Activated gamma-delta T cell treated with anti-CD3 and anti-CD28 coated beads, Interleukin-2, amount 50 U/mL, for 16 hours (primary cell): ENCODE data around the gene MYL3.
A peak's percentile ranks its signal among the peaks of the same experiment; 100 is the strongest.

Experiments used
- DNase-seq: peaks from one replicate; pipeline ENCODE4 v3.0.0-alpha.2; 2020; ENCODE audit warnings: low read depth

The MYL3 gene

GRCh38 chr3:46849686-46850467, 13.4 kb downstream of the MYL3 start:
- DNase-seq, result no peak

GRCh38 chr3:46849045-46849631, 14.1 kb downstream of the MYL3 start:
- DNase-seq, result no peak

GRCh38 chr3:46848271-46849044, 14.8 kb downstream of the MYL3 start:
- no peak for DNase-seq

GRCh38 chr3:46847744-46848143, 15.5 kb downstream of the MYL3 start:
- no peak for DNase-seq

- no peak for DNase-seq
These were observed 16.4 kb downstream of the MYL3 start for GRCh38 chr3:46846624-46847542.

GRCh38 chr3:46845860-46846623, 17.2 kb downstream of the MYL3 start:
- peak; percentile 58 for DNase-seq

GRCh38 chr3:46845397-46845859, 17.8 kb downstream of the MYL3 start:
- no peak for DNase-seq

- no peak for DNase-seq
These were observed 18.3 kb downstream of the MYL3 start for GRCh38 chr3:46844881-46845312.

GRCh38 chr3:46844397-46844796, 18.8 kb downstream of the MYL3 start:
- DNase-seq, result no peak

- no peak for DNase-seq
These were observed 19.7 kb downstream of the MYL3 start for GRCh38 chr3:46843508-46843907.

GRCh38 chr3:46840491-46840890, 22.8 kb downstream of the MYL3 start:
- DNase-seq, result no peak

- no peak for DNase-seq
These were observed 24.9 kb downstream of the MYL3 start for GRCh38 chr3:46838301-46838700.

- DNase-seq, result no peak
These were observed 27.8 kb downstream of the MYL3 start for GRCh38 chr3:46835491-46835890.

GRCh38 chr3:46835054-46835453, 28.2 kb downstream of the MYL3 start:
- no peak for DNase-seq

- DNase-seq, result no peak
These were observed 29.6 kb downstream of the MYL3 start for GRCh38 chr3:46833346-46834300.

- no peak for DNase-seq
These were observed 31.4 kb downstream of the MYL3 start for GRCh38 chr3:46831841-46832240.

GRCh38 chr3:46831316-46831715, 31.9 kb downstream of the MYL3 start:
- DNase-seq, result no peak

- no peak for DNase-seq
These were observed 32.4 kb downstream of the MYL3 start for GRCh38 chr3:46830801-46831200.

GRCh38 chr3:46829699-46830208, 33.5 kb downstream of the MYL3 start:
- DNase-seq, result peak; percentile 13

- DNase-seq, result no peak
These were observed 37.8 kb downstream of the MYL3 start for GRCh38 chr3:46825450-46825849.
